MCF 10A (cell line): ENCODE measurements around the gene HTT. TPM values are rescaled to one million over a fixed set of nuclear protein-coding genes. Genes with fewer than 3 reads are reported as not detected.

Source experiments
- BruUV-seq: library from RNA; stranded (reverse); fragments of 400-500 nt; replicated peaks from 2 replicates; lab custom pipeline; 2021; lab: Mats Ljungman, UMichigan
- CTCF ChIA-PET: fragments of 300-600 bp; sonication (Branson Sonifier 250); formaldehyde crosslinking; extraction: SDS; loops from one replicate; lab custom pipeline; 2021; ENCODE audit warnings: antibody characterized with exemption, inconsistent platforms; lab: Yijun Ruan, JAX
- POLR2A ChIA-PET: fragments of 300-600, 350-650 bp; sonication (Branson Sonifier 250); formaldehyde crosslinking; extraction: SDS; loops from one replicate; lab custom pipeline; 2020; ENCODE audit warnings: antibody characterized with exemption, inconsistent platforms; lab: Yijun Ruan, JAX
- DNase-seq: peaks from one replicate; pipeline ENCODE4 v3.0.0-alpha.2; 2018; ENCODE audit not compliant: unreplicated experiment
- H3K27ac Mint-ChIP-seq: one replicate; pipeline ENCODE4 v1.8.0; 2022; ENCODE audit warnings: mild to moderate bottlenecking, low read depth, mixed read lengths; ENCODE audit not compliant: unreplicated experiment
- H3K27me3 Mint-ChIP-seq: one replicate; pipeline ENCODE4 v1.8.0; 2022; ENCODE audit warnings: mixed read lengths; ENCODE audit not compliant: insufficient read depth, unreplicated experiment
- H3K36me3 Mint-ChIP-seq: one replicate; pipeline ENCODE4 v1.8.0; 2022; ENCODE audit warnings: mild to moderate bottlenecking, moderate library complexity, mixed read lengths; ENCODE audit not compliant: insufficient read depth, unreplicated experiment
- H3K4me1 Mint-ChIP-seq: one replicate; pipeline ENCODE4 v1.8.0; 2022; ENCODE audit warnings: mixed read lengths; ENCODE audit not compliant: insufficient read depth, unreplicated experiment
- H3K4me3 Mint-ChIP-seq: one replicate; pipeline ENCODE4 v1.8.0; 2022; ENCODE audit warnings: mild to moderate bottlenecking, moderate library complexity, mixed read lengths; ENCODE audit not compliant: unreplicated experiment
- H3K9me3 Mint-ChIP-seq: one replicate; pipeline ENCODE4 v1.8.0; 2022; ENCODE audit warnings: mixed read lengths; ENCODE audit not compliant: unreplicated experiment
- intact Hi-C: fragments of 100-400 bp; cut with micrococcal nuclease; formaldehyde crosslinking; loops from 2 replicates; pipeline ENCODE4 v1.14.1; 2022
- total RNA-seq: library from RNA; stranded (reverse); gene quantifications from 2 replicates; pipeline ENCODE4 v1.2.3, GENCODE V29; 2022
- TF ChIP-seq, protein P1 (sequence below): fragments of 200-600 bp; IDR thresholded peaks from one replicate; pipeline ENCODE4 v1.8.0; 2022; ENCODE audit warnings: antibody characterized with exemption, mild to moderate bottlenecking; ENCODE audit not compliant: unreplicated experiment

HTT gene
- total RNA-seq, 1 experiment from 2014 or later, result 47.4 TPM

DNA sequence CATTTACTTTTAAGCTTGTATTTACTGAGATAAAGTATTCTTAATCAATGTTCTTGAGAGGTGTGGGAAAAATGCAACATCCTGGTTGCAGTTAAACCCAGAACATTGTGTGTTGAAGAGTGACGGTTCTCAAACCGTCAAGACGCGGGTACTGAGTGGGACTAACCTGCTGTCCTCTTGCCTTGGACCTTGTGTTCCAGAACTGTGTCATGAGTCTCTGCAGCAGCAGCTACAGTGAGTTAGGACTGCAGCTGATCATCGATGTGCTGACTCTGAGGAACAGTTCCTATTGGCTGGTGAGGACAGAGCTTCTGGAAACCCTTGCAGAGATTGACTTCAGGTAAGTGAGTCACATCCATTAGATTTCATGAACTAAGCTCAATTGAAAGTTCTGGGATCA is 59.7 kb downstream of the HTT start:
- H3K4me3 Mint-ChIP-seq, result no peak overlapping the region
- H3K9me3 Mint-ChIP-seq, result no peaks in the 10 kb centered on the region
- DNase-seq, result no peak
- intact Hi-C loops, result no loop called here
- H3K27ac Mint-ChIP-seq, result no peak overlapping the region
- ChIA-PET CTCF (interaction anchor here (0.8 to 3.7 kb wide), 3 partner anchors 27 to 41 kb away, joined by 3 to 24 read pairs (median 17); no protein-coding TSS in a partner anchor), POLR2A (interaction anchor here (0.6 kb wide), 1 partner anchor 193 kb away, joined by 3 read pairs; no protein-coding TSS in a partner anchor)
- no peaks in the 10 kb centered on the region for H3K4me1 Mint-ChIP-seq
- no TSS peak for BruUV-seq
- H3K36me3 Mint-ChIP-seq, result peaks cover 89% of the 10 kb centered on the region
- TF ChIP-seq, protein P1, sequence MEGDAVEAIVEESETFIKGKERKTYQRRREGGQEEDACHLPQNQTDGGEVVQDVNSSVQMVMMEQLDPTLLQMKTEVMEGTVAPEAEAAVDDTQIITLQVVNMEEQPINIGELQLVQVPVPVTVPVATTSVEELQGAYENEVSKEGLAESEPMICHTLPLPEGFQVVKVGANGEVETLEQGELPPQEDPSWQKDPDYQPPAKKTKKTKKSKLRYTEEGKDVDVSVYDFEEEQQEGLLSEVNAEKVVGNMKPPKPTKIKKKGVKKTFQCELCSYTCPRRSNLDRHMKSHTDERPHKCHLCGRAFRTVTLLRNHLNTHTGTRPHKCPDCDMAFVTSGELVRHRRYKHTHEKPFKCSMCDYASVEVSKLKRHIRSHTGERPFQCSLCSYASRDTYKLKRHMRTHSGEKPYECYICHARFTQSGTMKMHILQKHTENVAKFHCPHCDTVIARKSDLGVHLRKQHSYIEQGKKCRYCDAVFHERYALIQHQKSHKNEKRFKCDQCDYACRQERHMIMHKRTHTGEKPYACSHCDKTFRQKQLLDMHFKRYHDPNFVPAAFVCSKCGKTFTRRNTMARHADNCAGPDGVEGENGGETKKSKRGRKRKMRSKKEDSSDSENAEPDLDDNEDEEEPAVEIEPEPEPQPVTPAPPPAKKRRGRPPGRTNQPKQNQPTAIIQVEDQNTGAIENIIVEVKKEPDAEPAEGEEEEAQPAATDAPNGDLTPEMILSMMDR, result no peak
- H3K27me3 Mint-ChIP-seq, result no peaks in the 10 kb centered on the region

DNA sequence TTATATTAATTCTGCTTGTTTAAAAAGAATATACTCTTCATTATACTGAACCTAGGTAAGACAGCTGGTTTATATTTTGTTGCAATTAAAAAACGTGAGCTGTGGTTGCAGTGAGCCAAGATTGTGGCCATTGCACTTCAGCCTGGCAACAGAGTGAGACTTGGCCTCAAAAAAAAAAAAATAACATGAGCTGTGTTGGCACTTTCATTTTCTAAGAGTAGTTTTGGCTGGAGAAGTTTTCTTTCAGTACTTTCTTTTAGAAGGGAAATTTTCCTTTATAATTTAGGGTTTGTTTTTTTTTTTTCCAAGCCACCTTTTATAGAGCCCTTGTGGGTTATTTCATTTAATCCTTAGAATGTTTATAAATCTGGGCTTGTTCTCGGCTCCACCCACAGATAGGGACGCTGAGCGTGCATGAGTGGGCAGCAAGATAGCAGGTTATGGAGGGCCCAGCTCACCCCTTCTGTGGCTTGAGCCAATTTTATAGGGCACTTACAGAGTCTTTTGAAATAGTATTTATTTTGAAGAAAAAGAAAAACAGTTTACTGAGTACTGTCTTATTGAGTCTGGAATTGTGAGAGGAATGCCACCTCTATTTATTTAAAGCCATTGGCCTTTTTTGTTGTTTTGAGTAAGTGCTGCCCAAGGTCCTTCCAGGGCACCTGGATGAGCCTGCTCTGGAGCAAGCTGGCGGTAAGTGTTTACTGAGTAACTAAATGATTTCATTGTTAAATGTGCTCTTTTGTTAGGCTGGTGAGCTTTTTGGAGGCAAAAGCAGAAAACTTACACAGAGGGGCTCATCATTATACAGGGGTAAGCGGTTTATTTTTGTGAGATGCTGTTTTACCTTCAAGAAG is 60.9 kb downstream of the HTT start:
- H3K27me3 Mint-ChIP-seq, result no peaks in the 10 kb centered on the region
- no TSS peak for BruUV-seq
- intact Hi-C loops, result loop anchor here (1.0 kb wide), 2 partner anchors 29 to 88 kb away; no protein-coding TSS in a partner anchor
- no peak overlapping the region for H3K4me3 Mint-ChIP-seq
- H3K36me3 Mint-ChIP-seq, result peaks cover 88% of the 10 kb centered on the region
- no peaks in the 10 kb centered on the region for H3K9me3 Mint-ChIP-seq
- CTCF ChIA-PET, result interaction anchor here (0.6 to 3.7 kb wide), 21 partner anchors 9 to 305 kb away, joined by 3 to 24 read pairs (median 5); no protein-coding TSS in a partner anchor
- no peaks in the 10 kb centered on the region for H3K4me1 Mint-ChIP-seq
- TF ChIP-seq, protein P1, result no peak
- POLR2A ChIA-PET, result interaction anchor here (1.0 to 1.6 kb wide), 3 partner anchors 26 to 29 kb away, joined by 3 to 4 read pairs (median 4); no protein-coding TSS in a partner anchor
- H3K27ac Mint-ChIP-seq, result no peak overlapping the region
- no peak for DNase-seq

DNA sequence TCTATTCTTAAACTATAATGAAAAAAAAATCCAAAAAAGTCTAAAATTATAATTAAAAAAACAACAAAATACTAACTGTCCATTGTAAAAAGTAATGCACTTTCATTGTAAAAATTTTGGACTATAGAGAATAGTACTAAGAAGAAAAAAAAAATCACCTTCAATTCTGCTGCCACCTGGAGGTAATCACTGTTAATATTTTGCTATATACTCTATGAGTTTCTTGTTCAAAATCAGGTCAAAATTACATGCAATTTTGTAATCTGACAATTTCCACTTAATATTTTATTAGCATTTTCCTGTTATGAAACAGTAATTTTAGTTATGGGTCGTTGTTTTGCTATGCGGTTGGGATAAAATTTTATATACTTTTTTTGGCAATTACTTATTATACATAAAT is 62.0 kb downstream of the HTT start:
- BruUV-seq, result no TSS peak
- Mint-ChIP-seq H3K9me3 (no peaks in the 10 kb centered on the region), H3K27ac (no peak overlapping the region), H3K27me3 (no peaks in the 10 kb centered on the region), H3K36me3 (peaks cover 88% of the 10 kb centered on the region), H3K4me3 (no peak overlapping the region), H3K4me1 (no peaks in the 10 kb centered on the region)
- POLR2A ChIA-PET, result interaction anchor here (1.0 to 1.6 kb wide), 3 partner anchors 27 to 30 kb away, joined by 3 to 4 read pairs (median 4); no protein-coding TSS in a partner anchor
- CTCF ChIA-PET, result interaction anchor here (0.6 to 3.7 kb wide), 18 partner anchors 9 to 304 kb away, joined by 3 to 24 read pairs (median 4); no protein-coding TSS in a partner anchor
- intact Hi-C loops, result loop anchor here (1.0 kb wide), 2 partner anchors 30 to 89 kb away; no protein-coding TSS in a partner anchor
- peak; percentile 6 for DNase-seq
- TF ChIP-seq, protein P1, result peak; percentile 37

DNA sequence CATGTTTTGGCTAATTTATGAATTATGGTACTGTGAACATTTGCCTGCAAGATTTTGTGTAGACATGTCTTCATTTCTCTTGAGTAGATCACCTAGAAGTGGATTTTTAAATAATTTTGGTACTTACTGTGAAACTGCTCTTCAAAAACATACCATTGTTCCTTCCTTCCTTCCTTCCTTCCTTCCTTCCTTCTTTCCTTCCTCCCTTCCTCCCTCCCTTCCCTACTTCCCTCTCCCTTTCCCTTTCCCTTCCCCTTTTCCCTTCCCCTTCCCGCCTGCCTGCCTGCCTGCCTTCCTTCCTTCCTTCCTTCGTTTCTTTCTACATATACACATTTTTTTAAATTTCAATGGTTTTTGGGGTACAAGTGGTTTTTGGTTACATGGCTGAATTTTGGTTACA is 63.4 kb downstream of the HTT start:
- Mint-ChIP-seq H3K27ac (no peak overlapping the region), H3K36me3 (peaks cover 88% of the 10 kb centered on the region), H3K4me3 (no peak overlapping the region), H3K9me3 (no peaks in the 10 kb centered on the region), H3K27me3 (no peaks in the 10 kb centered on the region), H3K4me1 (no peaks in the 10 kb centered on the region)
- no TSS peak for BruUV-seq
- no peak for DNase-seq
- TF ChIP-seq, protein P1, result no peak
- intact Hi-C loops, result no loop called here
- POLR2A ChIA-PET, result no interaction called here
- CTCF ChIA-PET, result no interaction called here
